GM18520 (cell line): ENCODE measurements around the gene VAV2.

Experiments used
- ATAC-seq: cut with Tn5 transposase; IDR thresholded peaks from one replicate; pipeline ENCODE4 v1.9.1; 2021; ENCODE audit not compliant: unreplicated experiment

The VAV2 gene

DNA sequence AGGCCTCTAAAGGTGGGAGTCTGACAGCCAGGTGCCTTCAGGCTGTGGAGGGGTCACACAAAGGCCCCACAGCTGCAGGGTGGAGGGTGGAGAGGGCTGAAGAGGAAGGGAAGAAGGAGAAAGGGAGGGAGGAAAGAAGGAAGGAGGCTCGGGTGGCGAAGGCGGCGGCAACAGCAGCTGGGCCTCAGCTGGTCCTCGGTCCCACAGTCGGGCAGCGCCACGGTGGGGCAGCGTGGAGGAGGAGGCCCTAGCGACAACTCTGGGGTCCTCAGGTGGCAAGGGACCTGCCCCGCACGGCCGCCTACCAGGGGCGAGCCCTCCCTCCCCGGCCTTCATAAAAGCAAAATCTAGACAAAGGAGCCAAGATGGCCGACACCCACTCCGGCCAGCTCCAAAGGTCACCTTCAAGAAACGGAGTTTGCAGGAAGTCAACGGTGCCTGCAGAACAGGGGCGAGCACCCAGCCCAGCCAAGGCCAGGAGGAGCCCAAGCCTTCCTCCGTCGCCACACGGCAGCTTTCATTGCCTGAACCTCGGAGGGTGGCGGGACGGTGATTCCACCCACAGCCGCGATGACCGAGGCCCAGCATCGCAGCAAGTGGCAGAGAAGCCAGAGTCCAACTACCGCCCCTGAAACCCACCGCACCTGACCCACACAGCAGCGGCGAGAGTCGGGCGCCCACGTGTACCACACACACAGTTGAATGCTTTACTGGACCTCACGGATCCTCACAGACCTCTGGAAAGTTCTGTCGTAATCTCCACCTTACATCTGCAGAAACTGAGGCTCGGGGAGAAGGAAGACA is 98.7 kb downstream of the VAV2 start:
- no peak for ATAC-seq

DNA sequence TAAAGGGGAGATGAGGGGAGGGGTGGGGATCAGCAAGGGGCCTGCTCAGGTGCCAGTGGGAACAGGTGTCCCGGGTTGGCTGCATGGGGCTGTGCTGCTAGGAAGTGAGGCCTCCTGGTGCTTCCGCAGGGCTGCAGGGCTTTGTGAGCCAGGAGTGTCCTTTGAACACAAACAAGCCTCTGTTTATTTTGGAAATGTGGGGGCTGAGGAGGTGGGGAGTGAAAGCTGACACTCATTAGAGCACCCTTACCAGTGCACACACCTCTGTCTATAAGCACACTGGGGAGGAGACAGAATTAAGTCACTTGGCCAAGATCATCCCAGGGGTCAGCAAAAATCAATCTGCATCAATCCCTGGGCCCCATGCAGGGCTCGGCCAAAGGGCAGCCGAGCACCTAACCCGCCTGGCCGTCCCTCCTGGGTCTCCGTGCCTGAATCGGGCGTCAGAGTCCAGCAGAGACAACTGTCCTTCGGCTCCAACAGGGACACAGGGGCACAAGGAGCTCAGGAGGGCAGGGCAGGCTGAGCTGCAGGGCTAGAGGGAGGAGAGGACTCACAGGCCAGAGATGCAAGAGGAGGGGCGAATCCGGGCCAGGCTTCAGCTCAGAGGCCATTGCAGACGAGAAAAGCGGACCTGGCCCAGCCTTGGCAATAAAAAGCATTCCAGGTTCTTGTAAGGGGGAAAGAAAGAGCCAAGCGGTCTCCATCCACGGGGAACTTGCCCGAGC is 99.8 kb downstream of the VAV2 start:
- no peak for ATAC-seq

DNA sequence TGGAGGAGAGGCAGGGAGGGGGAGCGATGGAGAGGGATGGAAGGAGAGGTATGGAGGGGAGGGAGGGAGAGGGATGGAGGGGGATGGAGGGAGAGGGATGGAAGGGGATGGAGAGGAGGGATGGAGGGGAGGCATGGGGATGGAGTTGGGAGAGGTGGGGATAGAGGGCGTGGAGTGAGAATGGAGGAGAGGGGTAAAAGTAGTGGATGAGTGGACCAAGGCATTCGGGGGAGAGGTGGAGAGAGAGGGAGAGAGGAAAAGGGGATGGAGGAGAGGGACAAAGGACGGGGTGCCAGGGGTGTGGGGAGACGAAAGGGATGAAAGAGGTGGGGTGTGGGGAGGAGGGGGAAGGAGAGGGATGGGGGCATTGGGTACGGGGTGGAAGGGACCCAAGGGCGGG is 100.4 kb downstream of the VAV2 start:
- no peak for ATAC-seq

DNA sequence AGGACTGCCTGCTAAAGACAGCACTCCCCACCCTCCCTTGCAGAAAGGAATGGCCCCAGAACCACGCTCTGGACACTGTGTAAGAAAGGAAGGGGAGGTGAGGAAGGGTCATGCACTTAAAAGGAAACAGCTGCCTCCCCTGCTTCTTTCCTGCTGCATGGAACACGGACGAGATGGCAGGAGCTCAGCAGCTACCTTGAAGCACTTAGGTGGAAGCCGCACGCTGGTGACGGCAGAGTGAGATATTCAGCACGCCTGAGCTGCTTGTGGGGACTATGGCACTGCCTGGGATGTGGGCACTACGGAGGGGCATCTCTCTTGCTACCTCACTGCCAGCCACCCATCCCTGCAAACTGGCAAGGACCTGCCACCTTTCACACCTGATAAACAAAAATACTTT is 101.5 kb downstream of the VAV2 start:
- no peak for ATAC-seq

DNA sequence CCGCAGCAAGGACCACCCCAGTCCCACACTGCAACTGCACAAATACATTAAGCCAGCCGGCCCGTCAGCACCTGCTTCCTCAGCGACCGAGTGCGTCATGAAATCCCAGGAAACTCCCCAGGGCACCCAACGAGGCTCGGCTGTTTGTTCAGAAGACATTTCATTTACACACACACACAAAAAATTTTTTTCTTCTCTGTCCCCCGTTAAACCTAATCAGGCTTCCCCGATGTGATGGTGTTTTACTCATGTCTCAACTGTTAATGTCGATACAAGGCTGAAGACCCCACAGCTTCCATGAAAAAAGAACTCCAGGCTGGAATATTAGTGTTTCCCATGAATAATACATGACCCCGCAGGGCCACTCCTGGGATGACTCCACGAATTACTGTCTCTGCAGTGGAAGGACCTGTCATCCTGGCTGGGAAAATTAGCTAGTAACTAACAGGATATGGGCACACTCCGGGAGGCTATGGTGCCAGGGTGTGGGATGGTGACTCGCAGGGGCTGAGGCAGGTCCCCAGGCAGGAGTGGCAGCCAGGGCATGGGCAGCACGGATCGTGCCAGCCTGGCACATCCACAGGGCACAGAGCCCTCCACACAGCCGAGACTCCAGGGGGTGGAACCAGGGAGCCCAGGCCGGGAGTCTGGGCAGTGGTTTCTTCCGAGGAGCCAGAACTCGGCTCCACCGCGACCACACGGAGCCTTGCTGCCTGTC is 102.4 kb downstream of the VAV2 start:
- ATAC-seq: no peak

DNA sequence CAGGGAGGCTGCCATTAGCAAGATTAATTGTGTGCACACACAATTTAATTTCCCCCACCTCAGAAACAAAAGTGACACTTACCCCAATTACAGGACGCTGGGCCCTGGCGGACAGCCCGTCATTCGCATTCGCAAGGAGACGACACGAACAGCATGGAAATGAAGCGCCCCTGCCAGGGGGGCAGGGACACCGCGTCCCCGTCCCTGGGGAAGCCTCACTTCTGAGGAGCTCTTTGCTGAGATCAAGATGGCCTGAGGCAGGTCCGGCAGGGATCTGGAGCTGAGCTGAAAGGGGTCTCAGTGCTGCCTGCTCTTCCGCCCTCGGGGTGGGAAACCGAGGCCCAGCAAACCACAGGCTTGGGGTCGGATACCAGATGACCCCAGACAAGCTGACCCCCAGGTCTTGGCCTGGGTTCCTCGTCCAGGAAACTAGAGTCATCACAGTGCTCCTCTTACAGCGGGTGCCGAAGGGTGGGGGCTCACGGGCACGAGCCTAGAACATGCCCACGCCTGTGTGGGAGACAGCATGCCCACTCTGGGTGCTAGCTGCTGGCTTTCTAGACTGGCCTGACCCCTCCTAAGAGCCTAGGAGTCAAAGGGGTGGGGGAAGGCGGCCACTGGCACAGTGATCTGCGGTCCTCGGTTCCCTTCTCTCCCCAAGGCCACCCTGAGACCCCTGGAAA is 103.2 kb downstream of the VAV2 start:
- no peak for ATAC-seq

DNA sequence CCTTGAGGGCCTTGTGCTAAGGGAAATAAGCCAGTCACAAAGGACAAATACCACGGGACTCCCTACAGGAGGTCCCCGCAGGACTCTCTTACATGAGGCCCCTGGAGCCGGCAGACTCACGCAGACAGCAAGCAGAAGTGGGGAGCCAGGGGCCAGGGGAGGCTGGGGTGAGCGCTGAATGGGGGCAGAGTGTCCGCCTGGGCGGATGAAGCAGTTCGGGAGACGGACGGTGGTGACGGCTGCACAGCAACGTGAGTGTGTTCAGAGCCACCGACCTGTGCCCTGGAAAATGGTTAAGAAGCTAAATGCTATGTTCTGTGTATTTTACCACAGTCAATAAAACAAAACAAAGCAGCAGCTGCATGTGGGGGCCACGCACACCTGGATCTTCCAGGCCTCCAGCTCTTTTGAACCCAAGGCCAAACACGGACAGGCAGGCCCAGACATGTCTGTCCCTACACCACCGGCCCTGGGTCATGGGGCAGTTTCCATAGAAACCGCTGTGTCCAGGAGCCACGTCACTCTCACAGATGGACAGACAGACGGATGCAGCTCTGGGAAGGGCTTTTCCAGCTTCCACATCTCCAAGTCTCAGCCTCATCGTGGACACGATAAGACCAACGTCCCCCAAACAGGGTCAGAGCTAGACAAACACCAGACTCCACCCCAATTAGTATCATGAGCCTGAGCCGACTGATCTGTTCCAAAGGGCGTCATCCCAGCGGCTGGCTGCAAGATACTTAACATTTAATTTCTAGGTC is 103.9 kb downstream of the VAV2 start:
- no peak for ATAC-seq

DNA sequence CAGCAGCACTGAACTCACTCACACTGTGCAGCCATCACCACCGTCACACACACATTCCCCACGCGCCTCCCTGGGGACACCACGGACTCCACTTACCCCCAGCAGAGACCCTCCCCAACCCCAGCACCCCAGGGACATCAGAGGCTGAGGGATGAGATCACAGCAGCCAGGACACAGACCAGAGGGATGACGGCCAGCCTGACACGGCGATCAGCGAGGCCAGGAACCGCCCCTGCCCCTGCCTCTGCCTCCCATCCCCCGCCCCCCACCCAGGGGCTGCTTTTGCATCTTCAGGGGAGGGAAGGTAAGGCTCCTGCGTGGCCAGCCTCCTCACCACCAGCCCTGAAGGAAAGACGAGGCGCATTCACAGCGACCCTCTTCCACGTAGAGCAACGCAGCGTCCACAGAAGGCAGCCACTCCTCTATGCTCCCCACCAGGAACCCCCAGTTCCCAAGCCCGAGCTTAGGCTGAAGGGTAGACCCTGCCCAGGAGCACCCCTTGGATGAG is 104.5 kb downstream of the VAV2 start:
- no peak for ATAC-seq

DNA sequence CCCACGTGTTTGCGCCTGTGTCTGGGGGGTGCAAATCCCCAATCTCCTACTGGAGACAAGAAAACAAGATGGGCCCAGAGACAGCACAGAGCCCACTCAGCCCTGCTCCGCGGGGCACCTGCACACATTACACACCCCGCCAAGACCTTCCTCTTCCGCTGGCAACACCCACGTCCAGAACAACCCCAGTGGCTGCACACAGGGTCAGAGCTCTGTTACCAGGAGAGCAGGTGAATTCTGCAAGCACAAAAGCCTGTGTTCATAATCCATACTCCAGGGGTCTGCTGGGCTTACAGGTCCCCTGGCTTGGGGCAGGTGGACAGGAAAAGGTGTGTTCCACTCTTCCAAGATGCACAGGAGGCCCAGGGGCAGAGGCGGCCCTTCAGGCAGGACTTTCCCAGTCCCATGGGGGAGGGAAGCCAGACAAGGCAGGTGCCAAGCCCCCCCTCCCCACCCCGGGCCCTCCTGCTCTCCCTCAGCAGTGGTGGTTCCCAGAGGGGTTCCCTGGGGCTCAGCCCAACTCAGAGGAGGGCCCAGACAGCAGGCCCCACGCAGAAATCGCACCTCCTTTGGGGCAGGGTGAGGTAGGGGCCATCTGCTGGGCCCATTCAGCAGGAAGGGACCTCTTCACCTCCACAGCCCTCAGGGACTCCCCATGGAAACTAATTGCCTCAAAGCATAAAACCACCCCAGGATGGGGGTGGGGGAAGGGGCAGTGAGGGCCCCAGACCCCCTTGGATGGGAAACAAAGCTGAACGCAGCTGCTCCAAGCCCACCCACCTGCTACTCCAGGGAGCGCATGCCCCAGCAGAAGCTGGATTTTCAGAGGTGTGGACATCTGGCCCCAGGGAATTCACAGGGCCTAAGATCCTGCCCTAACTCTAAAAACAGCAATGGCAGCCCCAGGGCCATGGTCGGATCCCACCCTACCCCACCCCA is 105.3 kb downstream of the VAV2 start:
- no peak for ATAC-seq

DNA sequence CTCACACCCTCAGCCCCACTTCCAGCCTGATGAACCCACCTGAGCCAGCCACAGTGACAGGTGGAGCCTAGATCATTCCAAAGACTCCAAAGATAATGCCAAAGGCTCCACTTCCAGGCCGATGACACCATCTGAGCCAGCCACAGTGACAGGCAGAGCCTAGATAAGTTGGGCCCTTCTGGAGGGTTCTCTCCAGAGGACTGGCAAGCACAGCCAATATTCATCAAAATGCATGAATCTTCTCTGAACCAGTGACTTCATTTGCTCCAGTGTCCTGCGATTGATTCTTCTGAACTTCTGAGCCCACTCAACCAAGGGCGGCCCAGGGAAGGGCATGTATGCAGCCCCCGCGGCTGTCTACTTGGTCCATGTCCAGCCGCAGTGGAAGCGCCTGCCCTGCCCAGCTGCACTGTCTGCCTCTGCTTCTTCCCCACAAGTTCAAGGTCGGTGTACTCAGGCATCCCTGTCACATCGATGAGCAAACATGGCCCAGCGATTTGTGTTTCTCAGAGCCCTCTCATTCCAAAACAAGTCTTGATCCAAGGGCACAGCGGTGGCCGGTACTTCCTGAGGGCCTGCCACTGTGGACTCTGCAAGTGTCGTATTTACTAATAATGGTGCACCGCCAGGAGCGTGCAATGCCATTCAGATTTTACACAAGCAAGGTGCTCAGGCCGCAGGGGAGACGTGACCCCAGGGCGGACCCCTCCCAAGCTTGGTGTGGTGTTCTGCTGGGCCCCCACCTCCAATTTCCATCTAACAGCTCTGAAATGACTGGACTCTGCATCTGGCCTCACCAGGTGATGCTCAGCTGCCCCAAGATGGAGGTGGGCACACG is 107.0 kb downstream of the VAV2 start:
- ATAC-seq: no peak

DNA sequence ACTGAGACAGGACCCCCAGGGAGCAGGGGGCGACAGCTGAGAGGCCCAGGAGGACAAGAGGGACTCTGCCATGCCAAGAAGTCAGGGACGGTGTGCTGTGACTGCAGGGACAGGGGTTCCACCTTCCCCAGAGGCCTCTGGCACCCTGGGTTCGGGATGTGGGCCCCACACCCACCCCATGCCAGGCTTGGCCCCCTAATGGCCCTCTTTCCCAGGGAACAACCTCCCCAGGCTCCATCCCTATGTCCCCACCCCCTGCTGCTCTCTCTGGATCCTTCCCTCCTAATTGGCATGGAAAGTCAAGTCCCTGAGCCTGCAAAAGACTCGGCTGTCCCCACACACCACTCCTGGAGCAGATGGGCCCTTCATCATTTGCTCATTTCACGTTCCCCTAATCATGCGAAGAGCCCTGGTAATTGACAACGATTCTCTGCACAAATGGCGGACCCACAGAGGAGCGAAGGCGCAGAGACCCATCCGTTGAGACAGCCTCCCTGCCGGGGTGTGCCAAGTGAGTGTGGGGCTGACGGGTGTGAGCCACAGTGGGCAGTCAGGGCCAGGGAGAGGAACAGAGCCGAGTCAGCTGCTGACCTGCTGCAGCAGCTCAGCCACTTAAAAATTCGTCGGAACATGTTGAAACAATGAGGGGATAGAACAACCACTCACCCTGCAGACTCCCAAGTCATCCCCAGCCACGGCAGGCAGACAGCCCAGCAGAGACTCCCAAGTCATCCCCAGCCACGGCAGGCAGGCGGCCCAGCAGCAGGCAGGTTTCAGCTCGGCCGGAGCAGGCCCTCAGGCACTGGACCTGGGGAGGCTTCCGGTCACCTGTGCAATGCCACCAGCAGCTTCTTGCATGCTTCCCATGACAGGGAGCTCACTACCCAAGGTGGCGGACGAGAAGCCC is 109.0 kb downstream of the VAV2 start:
- ATAC-seq: no peak

DNA sequence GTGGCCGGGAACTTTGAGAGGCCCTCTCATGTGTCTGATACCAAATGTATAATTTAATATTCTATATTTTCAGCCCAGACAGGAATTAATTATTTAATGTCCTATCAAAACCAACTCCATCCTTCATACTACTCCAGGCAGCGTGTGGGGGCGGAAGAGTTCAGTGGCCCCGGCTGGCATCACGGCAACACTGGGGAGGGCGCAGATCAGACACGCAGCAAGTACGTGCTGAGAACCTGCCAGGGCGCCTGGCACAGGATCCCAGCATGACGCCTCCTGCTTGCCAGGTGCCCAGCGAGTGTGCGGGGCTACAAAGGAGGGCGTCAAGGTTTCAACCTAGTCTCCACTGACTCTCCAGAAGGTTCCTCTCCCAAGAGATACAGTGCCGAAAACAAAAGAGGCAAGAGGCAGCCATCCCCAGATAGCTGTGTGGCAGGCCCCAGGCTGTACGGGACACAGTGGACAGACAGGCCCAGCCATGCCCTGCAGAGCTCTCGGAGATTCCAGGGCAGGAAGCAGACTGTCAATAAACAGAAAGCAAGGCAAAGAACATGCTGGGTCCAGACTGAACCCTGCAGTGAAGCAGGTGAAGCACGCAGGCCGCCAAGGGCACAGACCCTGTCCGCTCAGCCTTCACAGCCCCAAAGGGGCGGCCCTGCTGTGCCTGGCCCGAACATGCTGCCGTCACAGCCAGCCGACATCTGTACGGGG is 110.3 kb downstream of the VAV2 start:
- no peak for ATAC-seq

DNA sequence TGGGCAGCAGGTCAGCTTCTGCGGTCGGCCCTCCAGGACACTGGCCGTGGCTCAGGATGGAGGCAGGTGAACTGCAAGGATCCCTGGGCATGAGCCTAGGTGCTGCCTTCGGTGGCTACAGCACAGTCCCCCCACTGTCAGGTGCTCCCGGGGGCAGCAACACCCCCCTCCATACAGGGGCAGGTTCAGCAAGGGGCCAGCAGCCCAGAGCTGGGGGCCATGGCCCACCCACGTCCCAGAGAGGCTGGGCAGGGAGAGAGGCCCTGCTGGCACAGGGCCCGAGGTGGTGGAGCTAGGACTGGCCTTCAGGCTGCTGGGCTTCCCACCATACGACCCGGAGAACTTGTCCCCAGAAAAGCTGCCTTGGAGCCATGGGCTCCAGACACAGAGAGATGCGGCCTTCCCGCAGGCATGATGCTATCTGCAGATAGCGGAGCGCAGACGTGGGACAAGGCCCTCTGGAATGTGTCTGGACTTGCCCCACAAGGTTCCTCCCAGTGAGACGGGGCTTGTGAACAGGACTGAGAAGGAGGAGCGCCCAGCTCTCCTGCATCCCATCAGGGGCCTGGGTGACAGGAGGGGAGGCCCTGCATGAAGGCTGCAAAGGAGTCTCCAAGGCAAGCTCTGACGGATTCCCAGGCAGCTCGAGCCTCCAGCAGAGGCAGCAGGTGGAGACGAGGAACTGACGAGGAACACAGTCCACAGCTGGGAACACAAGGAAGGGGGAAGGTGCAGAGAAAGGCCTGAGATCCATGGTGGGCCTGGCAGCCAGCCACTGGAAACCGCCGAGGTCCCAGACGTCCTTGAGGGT is 111.1 kb downstream of the VAV2 start:
- ATAC-seq: no peak

DNA sequence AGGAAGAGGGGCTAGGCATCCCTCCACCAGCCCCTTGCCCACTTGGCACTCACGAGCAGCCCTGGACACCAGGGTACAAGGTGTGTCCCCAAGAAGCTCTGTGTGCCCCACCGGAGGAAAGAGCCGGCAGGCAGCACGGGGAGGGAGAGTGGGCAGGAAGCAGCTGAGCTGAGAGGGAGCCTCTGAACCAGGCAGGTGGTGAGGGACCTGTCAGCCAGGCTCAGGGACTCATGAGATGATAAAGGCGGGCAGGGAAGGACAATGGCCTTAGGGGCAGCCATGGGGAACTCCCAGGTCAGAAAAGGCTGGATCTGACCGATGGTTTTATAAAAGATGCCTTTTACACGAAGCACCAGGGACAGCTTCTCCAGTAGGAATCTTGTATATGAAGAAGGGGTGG is 112.0 kb downstream of the VAV2 start:
- no peak for ATAC-seq

DNA sequence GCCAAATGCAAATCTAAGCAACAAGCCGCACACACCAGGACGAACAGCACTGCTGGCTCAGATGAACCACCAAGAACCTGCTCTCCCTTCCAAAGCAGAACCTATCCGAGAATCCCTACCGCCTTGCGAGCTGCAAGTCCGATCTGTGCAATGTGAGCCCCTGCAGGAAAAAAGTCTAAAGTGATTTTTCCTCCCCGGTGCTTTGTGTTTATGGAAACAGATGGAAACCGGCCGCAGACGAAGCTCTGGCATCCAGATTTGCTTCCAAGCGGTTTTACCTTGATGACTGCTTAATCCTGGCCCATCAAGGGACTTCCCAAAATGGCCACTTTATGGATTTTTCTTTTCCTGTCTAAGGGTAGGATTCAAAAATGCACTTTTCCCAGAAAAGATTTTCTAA is 112.5 kb downstream of the VAV2 start:
- no peak for ATAC-seq

DNA sequence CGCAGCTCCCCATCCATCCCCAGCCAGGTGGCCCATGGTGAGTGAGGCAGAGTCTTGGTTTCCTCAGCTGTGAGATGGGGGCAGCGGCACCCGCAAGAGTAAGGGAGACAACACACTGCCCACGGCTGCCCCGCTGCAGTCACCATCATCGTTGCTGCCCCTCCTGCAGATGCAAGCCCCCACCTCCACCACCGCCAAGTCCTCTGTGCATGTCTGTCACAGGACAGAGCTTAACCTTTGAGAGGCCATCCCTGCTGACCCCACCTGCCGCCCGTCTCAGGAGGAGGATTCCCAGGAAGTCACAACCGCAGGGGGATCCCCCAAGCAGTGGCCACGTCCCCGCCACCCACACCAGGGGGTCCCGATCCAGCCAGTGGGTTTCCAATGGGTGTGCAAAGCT is 113.7 kb downstream of the VAV2 start:
- ATAC-seq: no peak
